NT2/D1 (cell line): ENCODE results near the gene TRIM8.

ENCODE experiments used
- SUZ12 ChIP-seq: IDR thresholded peaks from 2 replicates; pipeline ENCODE4 v1.6.1; 2011; ENCODE audit not compliant: insufficient read length, insufficient read depth; ENCODE audit errors: extremely low read depth
- YY1 ChIP-seq: IDR thresholded peaks from 2 replicates; pipeline ENCODE4 v1.6.1; 2011; ENCODE audit not compliant: insufficient read length, insufficient read depth
- ZNF274 ChIP-seq: IDR thresholded peaks from 2 replicates; pipeline ENCODE4 v1.6.1; 2011; ENCODE audit warnings: mild to moderate bottlenecking, low read depth, low read length

- TF ChIP-seq YY1 = no peak
- TF ChIP-seq SUZ12 = no peak
- TF ChIP-seq ZNF274 = no peak
These were observed 22.6 kb upstream of the TRIM8 start for GRCh38 chr10:102621443-102622325.
